Adipocyte (in vitro differentiated cells): Measurements from ENCODE around the gene TNPO1.
A peak's percentile ranks its signal among the peaks of the same experiment; 100 is the strongest.

Source experiments
- DNase-seq: peaks from one replicate; pipeline ENCODE4 v3.0.0-alpha.2; 2015; ENCODE audit warnings: low read depth
- H3K27me3 ChIP-seq: replicated peaks from 2 replicates; pipeline ENCODE4 v1.7.0; 2013; ENCODE audit warnings: mild to moderate bottlenecking, low read length, moderate library complexity; ENCODE audit not compliant: control insufficient read depth, insufficient read depth
- H3K36me3 ChIP-seq: 2 replicates; pipeline ENCODE4 v1.7.0; 2013; ENCODE audit warnings: low read length, mild to moderate bottlenecking, moderate library complexity; ENCODE audit not compliant: control insufficient read depth, insufficient read depth, severe bottlenecking
- H3K4me1 ChIP-seq: 2 replicates; pipeline ENCODE4 v1.7.0; 2013; ENCODE audit warnings: mild to moderate bottlenecking, low read length, moderate library complexity; ENCODE audit not compliant: control insufficient read depth, insufficient read depth
- H3K4me3 ChIP-seq: 2 replicates; pipeline ENCODE4 v1.7.0; 2013; ENCODE audit warnings: mild to moderate bottlenecking, low read length, moderate library complexity
- H3K9ac ChIP-seq: 2 replicates; pipeline ENCODE4 v1.7.0; 2013; ENCODE audit warnings: mild to moderate bottlenecking, low read length, moderate library complexity
- H3K9me3 ChIP-seq: 2 replicates; pipeline ENCODE4 v1.7.0; 2013; ENCODE audit warnings: mild to moderate bottlenecking, low read length, moderate library complexity; ENCODE audit not compliant: control insufficient read depth

Gene TNPO1

DNA sequence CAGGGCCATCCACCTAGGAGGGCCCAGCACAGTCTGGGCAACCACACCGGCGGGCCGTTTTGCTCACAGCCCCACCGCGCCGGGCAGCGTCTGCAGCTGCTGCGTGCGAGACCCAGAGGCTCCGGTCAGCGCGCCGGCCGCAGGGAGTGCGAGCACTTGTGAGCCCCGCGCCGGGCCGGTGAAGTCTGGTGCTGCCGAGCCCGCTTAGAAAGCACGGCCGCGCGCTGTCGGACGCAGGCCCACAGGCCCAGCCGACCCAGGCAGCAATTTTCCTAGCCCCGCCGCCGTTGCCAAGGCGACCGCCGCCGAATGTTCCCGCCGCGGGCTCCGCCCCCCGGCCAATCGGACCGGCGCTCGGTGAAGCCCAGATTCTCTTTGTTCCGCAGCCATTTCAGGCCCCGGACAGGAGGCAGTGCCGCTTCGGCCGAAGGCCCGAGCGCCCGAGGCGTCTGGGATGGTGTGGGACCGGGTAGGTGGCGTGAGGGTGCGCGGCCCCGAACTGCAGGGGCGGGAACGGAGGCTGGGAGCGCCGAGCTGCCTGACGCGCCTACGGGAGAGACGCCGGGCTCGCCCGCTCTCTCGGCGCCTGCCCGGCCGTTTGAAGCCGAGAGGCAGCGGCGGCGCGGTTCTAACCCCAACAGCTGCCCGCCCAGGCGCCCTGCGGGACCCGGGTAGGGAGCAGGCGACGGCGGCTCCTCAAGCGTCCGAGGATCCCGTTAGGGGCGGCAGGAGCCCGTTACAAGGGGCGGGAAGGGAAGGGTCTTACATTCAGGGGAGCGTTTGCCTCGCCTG, at the start of gene TNPO1:
TNPO1 (plus strand) TSS at position 378 of the 792 bp plus-strand sequence; CDS start at position 455, 77 bp downstream.
- Histone ChIP-seq H3K4me3 (peak within 1 kb of the TSS; percentile 94), H3K4me1 (peaks cover 28% of the 10 kb centered on the region), H3K9ac (peak within 1 kb of the TSS; percentile 99), H3K36me3 (peaks cover 5% of the 10 kb centered on the region), H3K9me3 (peaks cover 7% of the 10 kb centered on the region), H3K27me3 (no peaks in the 10 kb centered on the region)
- peak; percentile 96 for DNase-seq

- H3K4me1 ChIP-seq, result no peaks in the 10 kb centered on the region
- no peak overlapping the region for H3K9ac ChIP-seq
- no peaks in the 10 kb centered on the region for H3K9me3 ChIP-seq
- H3K36me3 ChIP-seq, result no peaks in the 10 kb centered on the region
- no peak overlapping the region for H3K4me3 ChIP-seq
- no peak for DNase-seq
- H3K27me3 ChIP-seq, result no peaks in the 10 kb centered on the region
Observed at GRCh38 chr5:72767289-72768010, 49.0 kb upstream of the TNPO1 start.

DNA sequence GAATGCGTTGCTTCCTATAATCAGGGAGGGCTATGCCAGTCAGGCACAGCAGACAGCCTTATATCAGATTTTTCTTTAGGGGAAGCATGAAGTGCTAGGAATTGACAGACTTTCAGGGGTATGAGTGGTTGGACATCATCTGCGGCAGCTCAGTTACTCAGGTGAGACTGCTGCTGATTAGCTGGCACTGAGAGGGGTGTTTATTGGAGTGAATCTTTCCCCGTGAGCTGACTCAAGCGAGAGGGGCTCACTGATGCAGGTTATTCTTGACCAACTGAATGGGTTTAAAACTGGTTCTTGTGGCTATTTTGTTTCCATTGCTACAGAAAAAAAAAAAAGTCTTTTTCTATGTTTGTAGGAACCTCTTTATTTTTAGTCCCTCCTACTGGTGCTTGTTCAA, 46.2 kb upstream of the TNPO1 start:
- Histone ChIP-seq H3K9ac (no peak overlapping the region), H3K4me3 (no peak overlapping the region), H3K9me3 (no peaks in the 10 kb centered on the region), H3K4me1 (no peaks in the 10 kb centered on the region), H3K36me3 (no peaks in the 10 kb centered on the region), H3K27me3 (no peaks in the 10 kb centered on the region)
- no peak for DNase-seq

DNA sequence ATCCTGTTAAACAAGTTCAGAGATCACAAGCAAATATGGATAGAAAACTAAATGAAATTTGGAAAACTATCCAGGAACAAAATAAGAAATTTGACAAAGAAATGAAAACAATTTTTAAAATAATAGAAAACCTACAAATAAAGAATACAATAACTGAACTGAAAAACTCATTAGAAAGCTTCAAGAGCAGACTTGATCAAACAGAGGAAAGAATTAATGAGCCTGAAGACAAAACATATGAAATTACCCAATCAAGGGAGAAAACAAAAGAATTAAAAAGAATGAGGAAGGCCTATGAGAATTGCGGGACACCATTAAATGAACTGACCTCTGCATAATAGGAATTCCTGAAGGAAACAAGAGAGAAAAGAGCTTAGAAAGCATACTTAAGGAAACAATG, 39.8 kb upstream of the TNPO1 start:
- no peaks in the 10 kb centered on the region for H3K4me1 ChIP-seq
- DNase-seq, result no peak
- no peak overlapping the region for H3K4me3 ChIP-seq
- H3K9ac ChIP-seq, result no peak overlapping the region
- H3K27me3 ChIP-seq, result no peaks in the 10 kb centered on the region
- no peaks in the 10 kb centered on the region for H3K36me3 ChIP-seq
- peaks cover 51% of the 10 kb centered on the region for H3K9me3 ChIP-seq

- H3K4me3 ChIP-seq, result no peak overlapping the region
- H3K9me3 ChIP-seq, result peaks cover 51% of the 10 kb centered on the region
- no peak for DNase-seq
- H3K4me1 ChIP-seq, result no peaks in the 10 kb centered on the region
- no peaks in the 10 kb centered on the region for H3K36me3 ChIP-seq
- no peak overlapping the region for H3K9ac ChIP-seq
- no peaks in the 10 kb centered on the region for H3K27me3 ChIP-seq
Observed at GRCh38 chr5:72779520-72779919, 36.9 kb upstream of the TNPO1 start.

GRCh38 chr5:72783354-72783753, 33.1 kb upstream of the TNPO1 start:
- H3K27me3 ChIP-seq, result no peaks in the 10 kb centered on the region
- no peaks in the 10 kb centered on the region for H3K36me3 ChIP-seq
- no peak overlapping the region for H3K9ac ChIP-seq
- H3K9me3 ChIP-seq, result peaks cover 25% of the 10 kb centered on the region
- no peak overlapping the region for H3K4me3 ChIP-seq
- DNase-seq, result no peak
- H3K4me1 ChIP-seq, result no peaks in the 10 kb centered on the region

- no peak overlapping the region for H3K9ac ChIP-seq
- no peaks in the 10 kb centered on the region for H3K36me3 ChIP-seq
- H3K4me1 ChIP-seq, result no peaks in the 10 kb centered on the region
- H3K9me3 ChIP-seq, result peaks cover 17% of the 10 kb centered on the region
- H3K4me3 ChIP-seq, result no peak overlapping the region
- no peaks in the 10 kb centered on the region for H3K27me3 ChIP-seq
- DNase-seq, result no peak
Observed at GRCh38 chr5:72784129-72784528, 32.3 kb upstream of the TNPO1 start.

- peaks cover 5% of the 10 kb centered on the region for H3K4me1 ChIP-seq
- DNase-seq, result no peak
Observed at GRCh38 chr5:72785801-72786200, 30.7 kb upstream of the TNPO1 start.

DNA sequence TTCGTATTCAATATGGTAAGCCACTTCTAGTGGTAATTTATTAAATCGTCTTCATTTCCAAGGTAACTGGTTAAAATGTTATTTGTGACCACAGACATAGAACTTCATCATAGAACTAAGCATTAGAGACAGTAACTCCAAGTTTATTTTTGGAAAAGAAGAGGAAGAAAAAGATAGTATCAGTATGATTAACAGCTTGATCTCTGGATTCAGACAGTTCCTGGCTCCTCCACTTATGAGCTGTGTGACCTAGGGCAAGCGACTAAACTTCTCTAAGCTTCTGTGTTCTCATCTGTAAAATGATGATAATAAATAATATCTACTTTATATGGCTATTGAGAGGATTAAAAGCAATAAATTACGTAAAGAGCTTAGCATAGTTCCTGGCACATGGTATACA, 29.8 kb upstream of the TNPO1 start:
- H3K4me1 ChIP-seq, result peaks cover 5% of the 10 kb centered on the region
- DNase-seq, result no peak
- H3K36me3 ChIP-seq, result no peaks in the 10 kb centered on the region
- no peak overlapping the region for H3K9ac ChIP-seq
- no peak overlapping the region for H3K4me3 ChIP-seq
- H3K9me3 ChIP-seq, result no peaks in the 10 kb centered on the region
- no peaks in the 10 kb centered on the region for H3K27me3 ChIP-seq

More at GRCh38 chr5:72785801-72786200, 30.7 kb upstream of the TNPO1 start:
- Histone ChIP-seq H3K4me3 (no peak overlapping the region), H3K9me3 (peaks cover under 1% of the 10 kb centered on the region), H3K27me3 (no peaks in the 10 kb centered on the region), H3K36me3 (no peaks in the 10 kb centered on the region), H3K9ac (no peak overlapping the region)

DNA sequence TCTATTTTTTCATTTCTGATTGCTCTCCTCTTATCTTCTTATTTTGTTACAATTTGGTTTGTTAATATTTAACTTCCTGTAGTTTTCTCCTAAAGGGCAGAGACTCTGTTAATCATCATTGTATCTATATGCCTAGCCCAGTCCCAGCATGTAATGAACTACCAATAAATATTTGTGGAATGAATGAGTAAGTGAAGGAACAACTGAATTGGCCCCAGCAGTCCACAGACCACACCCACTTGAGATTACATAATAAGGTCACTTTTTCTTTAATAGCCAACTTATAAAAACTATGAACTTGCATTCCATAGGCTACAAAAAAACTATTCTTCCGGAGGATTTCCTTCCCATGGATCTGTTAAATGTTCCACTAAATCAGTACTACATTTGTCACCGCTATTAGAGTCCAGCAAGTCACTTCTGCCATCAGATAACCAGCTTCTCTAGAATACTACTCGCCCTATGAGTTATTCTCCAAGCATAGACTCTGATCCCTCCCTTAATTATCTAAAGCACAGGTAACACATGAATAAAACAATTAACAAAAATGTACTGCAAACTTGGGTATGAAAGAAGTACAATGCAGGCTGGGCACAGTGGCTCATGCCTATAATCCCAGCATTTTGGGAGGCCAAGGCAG, 27.5 kb upstream of the TNPO1 start:
- Histone ChIP-seq H3K27me3 (no peaks in the 10 kb centered on the region), H3K9me3 (no peaks in the 10 kb centered on the region), H3K36me3 (no peaks in the 10 kb centered on the region), H3K4me1 (peaks cover 5% of the 10 kb centered on the region), H3K9ac (no peak overlapping the region), H3K4me3 (no peak overlapping the region)
- peak; percentile 28 for DNase-seq

- H3K4me1 ChIP-seq, result peaks cover 5% of the 10 kb centered on the region
- no peaks in the 10 kb centered on the region for H3K36me3 ChIP-seq
- H3K9me3 ChIP-seq, result no peaks in the 10 kb centered on the region
- no peak overlapping the region for H3K4me3 ChIP-seq
- H3K27me3 ChIP-seq, result no peaks in the 10 kb centered on the region
- peak; percentile 86 for DNase-seq
- H3K9ac ChIP-seq, result no peak overlapping the region
Observed at GRCh38 chr5:72790186-72790585, 26.3 kb upstream of the TNPO1 start.
